KOPT-K1 (cell line): ENCODE data around the gene GRIP1.

Experiments used
- H3K27ac ChIP-seq: fragments of 200-600 bp; sonication (generic); 2 replicates; pipeline ENCODE4 v1.5.1; 2016; ENCODE audit warnings: antibody characterized with exemption, mild to moderate bottlenecking, low read depth, low read length; ENCODE audit not compliant: poor library complexity, severe bottlenecking
- H3K36me3 ChIP-seq: fragments of 200-600 bp; sonication (generic); 2 replicates; pipeline ENCODE4 v1.5.1; 2017; ENCODE audit warnings: antibody characterized with exemption, mild to moderate bottlenecking, low read length, moderate library complexity; ENCODE audit not compliant: insufficient read depth
- H3K9me3 ChIP-seq: fragments of 200-600 bp; sonication (generic); 2 replicates; pipeline ENCODE4 v1.5.1; 2017; ENCODE audit warnings: antibody characterized with exemption, low read length, mild to moderate bottlenecking; ENCODE audit not compliant: insufficient read depth, poor library complexity, severe bottlenecking

GRIP1 gene

GRCh38 chr12:66371982-66372381 is 306.9 kb downstream of the GRIP1 start:
- no peaks in the 10 kb centered on the region for H3K36me3 ChIP-seq
- no peaks in the 10 kb centered on the region for H3K9me3 ChIP-seq
- no peak overlapping the region for H3K27ac ChIP-seq

GRCh38 chr12:66367015-66367667 is 311.7 kb downstream of the GRIP1 start:
- H3K36me3 ChIP-seq, result no peaks in the 10 kb centered on the region
- H3K27ac ChIP-seq, result no peak overlapping the region
- H3K9me3 ChIP-seq, result no peaks in the 10 kb centered on the region

- no peaks in the 10 kb centered on the region for H3K36me3 ChIP-seq
- H3K27ac ChIP-seq, result no peak overlapping the region
- H3K9me3 ChIP-seq, result no peaks in the 10 kb centered on the region
Measured at GRCh38 chr12:66365718-66366490, 313.0 kb downstream of the GRIP1 start.

- no peak overlapping the region for H3K27ac ChIP-seq
- no peaks in the 10 kb centered on the region for H3K36me3 ChIP-seq
- H3K9me3 ChIP-seq, result no peaks in the 10 kb centered on the region
Measured at GRCh38 chr12:66361703-66362102, 317.2 kb downstream of the GRIP1 start.

- Histone ChIP-seq H3K36me3 (no peaks in the 10 kb centered on the region), H3K27ac (no peak overlapping the region), H3K9me3 (no peaks in the 10 kb centered on the region)
Measured at GRCh38 chr12:66359300-66359699, 319.6 kb downstream of the GRIP1 start.

- no peaks in the 10 kb centered on the region for H3K9me3 ChIP-seq
- H3K27ac ChIP-seq, result no peak overlapping the region
- no peaks in the 10 kb centered on the region for H3K36me3 ChIP-seq
Measured at GRCh38 chr12:66354291-66354690, 324.6 kb downstream of the GRIP1 start.

GRCh38 chr12:66352899-66353298 is 326.0 kb downstream of the GRIP1 start:
- Histone ChIP-seq H3K27ac (no peak overlapping the region), H3K36me3 (no peaks in the 10 kb centered on the region), H3K9me3 (no peaks in the 10 kb centered on the region)

- Histone ChIP-seq H3K9me3 (no peaks in the 10 kb centered on the region), H3K27ac (no peak overlapping the region), H3K36me3 (no peaks in the 10 kb centered on the region)
Measured at GRCh38 chr12:66352197-66352596, 326.7 kb downstream of the GRIP1 start.

GRCh38 chr12:66351301-66351700 is 327.6 kb downstream of the GRIP1 start:
- Histone ChIP-seq H3K27ac (no peak overlapping the region), H3K9me3 (no peaks in the 10 kb centered on the region), H3K36me3 (0 out of 2 replicates have a peak, but pooled peaks cover 5% of the 10 kb centered on the region)

- H3K9me3 ChIP-seq, result peaks cover 13% of the 10 kb centered on the region
- H3K36me3 ChIP-seq, result peaks cover 19% of the 10 kb centered on the region
- H3K27ac ChIP-seq, result no peak overlapping the region
Measured at GRCh38 chr12:66345956-66346355, 332.9 kb downstream of the GRIP1 start.

- peaks cover 21% of the 10 kb centered on the region for H3K9me3 ChIP-seq
- H3K36me3 ChIP-seq, result peaks cover 26% of the 10 kb centered on the region
- peak overlapping the region; percentile 6 for H3K27ac ChIP-seq
Measured at GRCh38 chr12:66345212-66345611, 333.7 kb downstream of the GRIP1 start.

GRCh38 chr12:66341126-66341525 is 337.8 kb downstream of the GRIP1 start:
- Histone ChIP-seq H3K9me3 (peaks cover 29% of the 10 kb centered on the region), H3K27ac (no peak overlapping the region), H3K36me3 (peaks cover 45% of the 10 kb centered on the region)

GRCh38 chr12:66340131-66340530 is 338.7 kb downstream of the GRIP1 start:
- H3K9me3 ChIP-seq, result peaks cover 29% of the 10 kb centered on the region
- H3K36me3 ChIP-seq, result peaks cover 45% of the 10 kb centered on the region
- no peak overlapping the region for H3K27ac ChIP-seq

- Histone ChIP-seq H3K36me3 (peaks cover 51% of the 10 kb centered on the region), H3K27ac (no peak overlapping the region), H3K9me3 (peaks cover 29% of the 10 kb centered on the region)
Measured at GRCh38 chr12:66337381-66338010, 341.4 kb downstream of the GRIP1 start.

- H3K36me3 ChIP-seq, result peaks cover 53% of the 10 kb centered on the region
- no peak overlapping the region for H3K27ac ChIP-seq
- peaks cover 14% of the 10 kb centered on the region for H3K9me3 ChIP-seq
Measured at GRCh38 chr12:66335746-66336145, 343.1 kb downstream of the GRIP1 start.
